Activated CD8-positive, alpha-beta memory T cell treated with anti-CD3 and anti-CD28 coated beads for 1 hour (primary cell): ENCODE data around the gene UBASH3A.

ENCODE experiments used
- DNase-seq, 2 donors: peaks; one replicate each; pipeline ENCODE4 v3.0.0-alpha.2; 2020; ENCODE audit warnings: low read depth in 1 of 2; ENCODE audit errors: extremely low read depth in 1 of 2

UBASH3A gene

GRCh38 chr21:42476388-42477331 is 73.0 kb downstream of the UBASH3A start:
- DNase-seq = no peak

DNA sequence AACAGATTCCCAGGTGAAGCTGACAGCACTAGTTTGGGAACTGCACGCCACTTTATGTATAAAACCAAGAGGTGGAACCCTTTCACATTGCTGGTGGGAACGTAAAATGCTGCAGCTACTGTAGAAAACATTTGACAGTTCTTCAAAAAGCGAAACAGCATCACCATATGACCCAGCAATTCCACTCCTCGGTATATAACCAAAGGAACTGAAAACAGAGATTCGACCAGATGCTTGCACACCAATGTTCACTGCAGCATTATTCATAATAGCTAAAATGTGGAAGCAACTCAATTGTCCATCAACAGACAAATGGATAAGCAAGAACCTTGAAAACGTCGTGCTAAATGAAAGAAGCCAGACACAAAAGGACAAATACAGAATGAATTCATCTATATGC is 74.8 kb downstream of the UBASH3A start:
- DNase-seq = no peak

DNA sequence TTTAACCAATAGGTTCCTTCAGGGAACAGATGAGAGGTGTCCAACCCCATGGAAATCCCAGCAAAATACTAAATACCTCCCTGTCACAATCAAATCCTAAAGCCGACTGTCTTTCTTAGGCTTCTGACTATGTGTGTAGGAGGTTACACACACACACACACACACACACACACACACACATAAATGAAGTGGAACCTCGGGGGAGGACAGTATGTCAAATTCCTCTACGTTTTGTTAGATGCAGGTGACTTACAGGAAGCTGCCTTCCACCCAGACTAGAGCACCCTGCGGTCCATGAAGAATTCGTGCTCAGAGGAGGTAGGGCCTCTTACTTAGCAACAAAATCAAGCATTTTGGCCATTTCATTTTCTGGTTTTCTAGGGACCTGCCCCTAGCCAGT is 75.9 kb downstream of the UBASH3A start:
- no peak for DNase-seq

DNA sequence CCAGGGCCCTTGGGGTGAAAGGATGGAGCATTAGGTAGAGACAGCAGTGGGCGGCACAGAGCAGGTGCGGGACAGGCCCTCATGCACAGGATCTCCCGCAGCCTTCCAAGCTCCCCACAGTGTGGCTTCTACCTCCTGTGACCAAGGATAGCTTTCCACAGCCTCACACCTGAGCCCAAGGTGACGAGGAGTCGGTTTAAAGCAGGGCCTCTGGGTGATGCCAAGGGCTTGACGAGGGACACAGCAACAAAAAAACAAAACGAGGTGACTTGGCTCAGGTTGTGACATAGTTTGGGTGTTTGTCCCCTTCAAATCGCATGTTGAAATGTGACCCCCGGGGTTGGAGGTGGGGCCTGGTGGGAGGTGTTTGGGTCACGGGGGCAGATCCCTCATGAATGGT is 77.0 kb downstream of the UBASH3A start:
- no peak for DNase-seq

- DNase-seq = no peak
Observed at GRCh38 chr21:42481169-42481568, 77.5 kb downstream of the UBASH3A start.

DNA sequence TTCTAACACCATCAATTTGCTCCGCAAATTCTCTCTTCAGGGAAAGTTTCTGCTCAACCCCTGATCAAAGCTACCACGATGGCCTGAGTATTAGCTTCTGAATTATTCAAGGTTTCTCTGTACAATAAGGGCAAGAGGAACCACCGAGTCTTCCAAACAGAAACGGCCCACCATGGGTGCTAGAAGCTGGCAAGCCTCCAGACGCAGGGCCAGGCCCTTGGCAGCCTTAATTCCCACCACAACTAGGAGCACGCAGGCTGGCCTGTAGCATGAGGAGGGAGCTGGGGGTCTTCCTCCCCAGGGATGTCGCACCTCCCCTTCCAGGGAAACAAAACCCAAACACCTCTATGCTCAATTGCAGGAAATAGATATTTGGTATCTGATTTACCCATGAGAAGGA is 81.3 kb downstream of the UBASH3A start:
- no peak for DNase-seq

DNA sequence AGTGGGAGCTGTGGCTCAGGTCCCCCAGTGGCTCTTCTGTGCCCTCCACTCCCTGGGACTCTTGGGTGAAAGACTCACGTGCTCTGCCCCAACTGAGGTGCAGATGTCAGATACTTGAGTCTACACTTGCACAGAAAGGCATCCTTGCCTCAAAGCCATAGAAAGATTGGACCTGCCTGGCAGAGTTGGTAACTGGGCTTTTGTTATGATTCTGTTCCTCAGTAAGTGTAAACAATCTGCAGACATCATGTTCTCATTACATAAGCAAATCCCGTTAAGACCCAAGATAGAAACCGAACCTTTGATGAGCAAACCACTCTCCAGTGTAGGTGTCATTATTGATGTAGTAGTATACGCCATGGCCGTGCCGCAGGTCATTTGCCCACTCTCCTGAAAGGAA is 82.4 kb downstream of the UBASH3A start:
- no peak for DNase-seq

- DNase-seq = no peak
Observed at GRCh38 chr21:42486531-42486930, 82.8 kb downstream of the UBASH3A start.

DNA sequence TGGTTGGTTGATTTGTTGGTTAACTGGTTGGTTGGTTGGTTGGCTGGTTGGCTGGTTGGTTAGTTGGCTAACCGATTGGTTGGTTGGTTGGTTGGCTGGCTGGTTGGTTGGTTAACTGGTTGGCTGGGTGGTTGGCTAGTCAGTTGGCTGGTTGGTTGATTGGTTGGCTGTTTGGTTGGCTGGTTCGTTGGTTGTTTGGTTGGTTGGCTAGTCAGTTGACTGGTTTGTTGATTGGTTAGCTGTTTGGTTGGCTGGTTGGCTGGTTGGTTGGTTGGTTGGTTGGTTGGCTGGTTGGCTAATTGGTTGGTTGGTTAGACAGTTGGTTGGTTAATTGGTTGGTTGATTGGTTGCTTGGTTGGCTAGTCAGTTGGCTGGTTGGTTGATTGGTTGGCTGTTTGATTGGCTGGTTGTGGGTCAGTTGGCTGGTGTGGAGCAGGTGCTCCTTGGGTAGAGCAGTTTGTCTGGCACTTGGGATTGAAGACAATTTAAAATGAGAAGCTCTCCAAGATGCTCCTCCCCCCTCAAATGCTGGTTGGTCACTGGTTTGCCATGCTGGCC is 85.4 kb downstream of the UBASH3A start:
- DNase-seq = no peak

GRCh38 chr21:42489991-42490390 is 86.3 kb downstream of the UBASH3A start:
- no peak for DNase-seq

DNA sequence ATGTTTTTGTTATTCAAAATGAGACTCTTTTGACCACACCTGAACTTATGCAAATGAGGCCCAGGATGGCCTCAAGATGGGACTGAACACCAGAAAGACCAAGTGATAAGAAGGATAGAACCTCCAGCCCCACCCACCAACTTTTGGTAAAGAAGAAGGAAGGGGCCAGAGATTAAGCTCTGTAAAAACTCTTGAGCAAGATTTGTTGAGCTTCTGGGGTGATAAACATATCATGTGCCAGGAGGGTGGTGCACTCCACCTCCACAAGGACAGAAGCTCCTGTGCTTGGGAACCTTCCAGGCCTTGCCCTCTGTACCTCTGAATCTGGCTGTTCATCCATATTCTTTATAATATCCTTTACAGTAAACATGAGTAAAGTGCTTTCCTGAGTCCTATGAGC is 87.0 kb downstream of the UBASH3A start:
- no peak for DNase-seq

- DNase-seq = no peak
Observed at GRCh38 chr21:42491328-42491727, 87.6 kb downstream of the UBASH3A start.

GRCh38 chr21:42492201-42492600 is 88.5 kb downstream of the UBASH3A start:
- no peak for DNase-seq

DNA sequence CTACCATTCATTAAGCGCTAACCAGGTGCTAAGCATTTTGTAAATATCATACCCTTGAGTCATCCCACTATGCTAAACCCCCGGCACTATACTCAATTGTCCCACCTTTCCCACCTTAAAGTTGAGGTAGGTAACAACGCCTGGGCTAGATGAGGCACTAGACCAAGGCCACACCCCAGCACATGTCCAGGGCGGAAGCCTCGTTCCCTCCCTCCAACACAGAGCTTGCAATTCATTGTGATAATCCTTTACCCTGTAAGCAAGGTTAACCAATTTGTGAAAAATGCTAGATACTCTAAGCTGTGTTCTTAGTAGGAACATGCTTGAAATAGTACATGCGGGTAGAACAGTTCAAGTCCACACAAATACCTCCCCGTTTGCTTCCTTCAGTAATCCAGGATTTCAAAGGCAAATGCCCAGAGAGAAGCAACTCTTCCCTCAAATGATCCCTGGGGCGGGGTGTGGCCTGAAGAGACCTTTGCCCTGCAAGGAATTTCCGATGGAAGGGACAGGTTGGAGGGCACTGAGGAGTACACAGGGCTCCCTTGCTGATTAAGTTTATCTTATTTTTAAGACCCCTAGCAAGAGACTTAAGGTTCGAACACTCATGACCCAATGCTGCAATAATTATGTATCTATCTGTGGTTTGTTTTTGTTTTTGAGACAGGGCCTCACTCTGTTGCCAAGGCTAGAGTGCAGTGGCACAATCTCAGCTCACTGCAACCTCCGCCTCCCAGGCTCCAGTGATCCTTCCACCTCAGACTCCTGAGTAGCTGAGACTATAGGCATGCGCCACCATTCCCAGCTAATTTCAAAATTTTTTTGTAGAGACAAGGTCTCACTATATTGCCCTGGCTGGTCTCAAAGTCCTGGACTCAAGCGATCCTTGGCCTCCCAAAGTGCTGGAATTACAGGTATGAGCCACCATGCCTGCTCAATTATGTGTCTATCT is 89.7 kb downstream of the UBASH3A start:
- DNase-seq = no peak

GRCh38 chr21:42495027-42495426 is 91.3 kb downstream of the UBASH3A start:
- no peak for DNase-seq

DNA sequence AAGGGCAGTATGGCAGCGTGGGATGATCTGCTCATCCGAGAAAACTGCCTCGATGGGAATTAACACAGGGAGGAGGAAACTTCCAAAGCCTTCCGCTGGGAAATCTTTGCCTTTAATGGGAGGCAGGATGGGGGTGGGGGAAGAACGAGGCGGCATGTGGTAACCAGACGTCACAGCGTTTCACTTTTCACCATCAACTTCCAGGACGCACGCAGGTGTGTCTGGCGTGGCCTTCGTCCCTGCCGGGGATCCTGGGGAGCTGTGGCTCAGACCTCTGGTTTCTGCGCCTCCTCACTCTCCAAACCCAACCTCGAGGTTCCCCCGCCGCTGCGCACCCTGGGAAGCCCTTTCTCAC is 92.0 kb downstream of the UBASH3A start:
- no peak for DNase-seq

DNA sequence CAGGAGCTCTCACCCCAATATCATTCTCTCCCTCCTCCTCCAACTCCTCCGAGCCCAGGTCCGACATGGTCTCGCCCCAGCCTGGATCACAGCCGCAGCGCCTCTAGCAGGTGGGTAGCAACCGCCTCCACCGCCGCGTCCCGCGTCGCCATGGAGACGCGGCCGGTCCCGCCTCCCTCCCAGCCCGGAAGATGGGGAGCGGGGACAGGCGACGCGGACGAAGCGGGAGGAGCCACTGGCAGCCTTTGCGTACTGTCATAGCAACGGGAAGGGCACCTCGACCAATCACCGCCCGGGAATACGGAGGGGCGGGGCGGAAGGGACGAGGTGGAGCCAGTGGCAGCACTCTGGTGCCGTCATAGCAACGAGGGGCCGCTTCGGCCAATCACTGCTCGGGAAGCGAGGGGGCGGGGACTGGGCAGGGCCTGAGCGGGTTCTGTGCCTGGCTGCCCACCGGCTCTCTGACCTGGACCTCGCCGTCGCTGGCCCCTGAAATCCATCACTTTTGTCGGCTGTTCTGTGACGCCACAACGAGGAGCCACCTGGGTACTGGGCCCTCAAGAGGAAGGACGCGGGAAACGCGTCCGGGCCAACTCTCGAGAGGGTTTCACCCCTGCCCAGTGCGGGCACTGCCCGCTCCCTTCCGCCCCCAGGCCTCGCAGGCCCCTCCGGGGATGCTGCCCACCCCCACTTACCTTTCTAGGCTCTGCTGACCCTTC is 92.6 kb downstream of the UBASH3A start, which contains the start of gene RSPH1:
RSPH1 (minus strand) TSS at position 105 of the 719 bp plus-strand sequence; CDS start at position 67, 38 bp downstream.
- peak; percentile 98 for DNase-seq

DNA sequence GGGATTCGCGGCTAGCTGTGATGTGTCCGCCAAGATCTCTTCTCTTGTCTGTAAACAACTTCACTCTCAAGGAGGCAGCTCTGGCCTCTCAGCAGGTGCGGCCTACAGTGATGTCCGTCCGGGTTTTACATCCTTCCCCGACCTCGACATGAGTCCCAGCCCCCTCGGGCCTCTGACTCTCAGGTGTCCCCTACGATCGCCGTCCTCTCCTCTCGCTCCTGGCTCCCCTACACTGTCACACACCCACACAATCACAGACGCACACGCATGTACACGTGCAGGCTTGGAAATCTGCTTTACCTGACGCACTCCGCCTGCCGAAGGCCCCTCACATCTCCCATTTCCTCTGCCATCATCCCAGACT is 93.1 kb downstream of the UBASH3A start:
- DNase-seq = no peak
